Immature natural killer cell (primary cell): Measurements from ENCODE around the gene LRP8. TPM values are rescaled to one million over a fixed set of nuclear protein-coding genes. Genes with fewer than 3 reads are reported as not detected.

Experiments
- DNase-seq, 3 donors: peaks; one replicate each; pipeline ENCODE4 v3.0.0; 2022; ENCODE audit warnings: mixed read lengths in 1 of 3
- H3K27ac Mint-ChIP-seq, 6 donors: one replicate each; pipeline ENCODE4 v1.8.0; 2020; ENCODE audit warnings: mixed read lengths in 6 of 6, mild to moderate bottlenecking in 5 of 6, inconsistent platforms in 4 of 6, moderate library complexity in 3 of 6
- H3K27me3 Mint-ChIP-seq, 3 donors: one replicate each; pipeline ENCODE4 v1.8.0; 2020 to 2021; ENCODE audit warnings: low read depth in 3 of 3, mild to moderate bottlenecking in 3 of 3, mixed read lengths in 3 of 3, moderate library complexity in 3 of 3, inconsistent platforms in 1 of 3
- H3K36me3 Mint-ChIP-seq, 3 donors: one replicate each; pipeline ENCODE4 v1.8.0; 2020; ENCODE audit warnings: mixed read lengths in 3 of 3, inconsistent platforms in 2 of 3, mild to moderate bottlenecking in 2 of 3
- H3K4me1 Mint-ChIP-seq, 2 donors: one replicate each; pipeline ENCODE4 v1.8.0; 2020; ENCODE audit warnings: inconsistent platforms in 2 of 2, mild to moderate bottlenecking in 2 of 2, mixed read lengths in 2 of 2, moderate library complexity in 1 of 2
- H3K4me3 Mint-ChIP-seq, 5 donors: one replicate each; pipeline ENCODE4 v1.8.0; 2020; ENCODE audit warnings: mild to moderate bottlenecking in 5 of 5, mixed read lengths in 5 of 5, inconsistent platforms in 3 of 5, moderate library complexity in 3 of 5
- H3K9me3 Mint-ChIP-seq, 6 donors: one replicate each; pipeline ENCODE4 v1.8.0; 2020; ENCODE audit warnings: mild to moderate bottlenecking in 6 of 6, mixed read lengths in 6 of 6, inconsistent platforms in 4 of 6, moderate library complexity in 3 of 6
- polyA plus RNA-seq, 3 donors: library from polyadenylated mRNA; unstranded; fragments of 300-500 nt; fragmentation: Illumina TruSeq; gene quantifications; one replicate each; pipeline ENCODE4 v1.2.3, GENCODE V29; 2021

Gene LRP8
- polyA plus RNA-seq, 3 donors from 2014 or later = 0.86 to 3.4 (median 1.1) TPM

GRCh38 chr1:53281133-53281532 lies 46.7 kb downstream of the LRP8 start:
- DNase-seq = no peak
- Mint-ChIP-seq H3K9me3 (no peaks in the 10 kb centered on the region), H3K4me3 (no peak overlapping the region), H3K4me1 (peaks cover 4 to 8% of the 10 kb centered on the region in 2 donors), H3K36me3 (peaks cover 3 to 6% (median 3%) of the 10 kb centered on the region in 3 donors), H3K27ac (peak overlapping the region in 1 of 6 donors; percentile 79), H3K27me3 (no peaks in the 10 kb centered on the region)

DNA sequence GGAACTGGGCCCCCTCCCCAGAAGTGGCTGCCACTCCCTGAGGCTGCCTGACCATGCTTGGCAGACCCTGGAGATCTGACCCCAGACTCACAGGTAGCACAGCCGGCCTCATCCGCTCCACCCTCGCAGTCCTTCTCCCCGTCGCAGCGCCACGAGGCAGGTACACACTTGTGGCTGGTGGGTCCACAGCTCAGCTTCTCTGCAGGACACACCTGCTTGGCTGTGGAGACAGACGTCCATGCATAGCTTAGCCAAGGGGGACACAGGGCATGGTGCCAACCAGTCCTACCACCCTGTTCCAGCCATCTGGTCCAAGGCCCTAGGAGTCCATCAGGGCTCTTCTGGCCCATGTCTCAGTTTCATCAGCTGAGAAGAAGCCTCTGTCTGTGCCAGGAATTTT lies 47.4 kb downstream of the LRP8 start:
- Mint-ChIP-seq H3K9me3 (no peaks in the 10 kb centered on the region), H3K27me3 (no peaks in the 10 kb centered on the region), H3K36me3 (peaks cover 3 to 6% (median 3%) of the 10 kb centered on the region in 3 donors), H3K27ac (no peak overlapping the region), H3K4me3 (no peak overlapping the region), H3K4me1 (peaks cover 0 to 2% of the 10 kb centered on the region in 2 donors)
- DNase-seq = no peak

GRCh38 chr1:53279296-53280200 lies 48.3 kb downstream of the LRP8 start:
- H3K36me3 Mint-ChIP-seq = peaks cover 3 to 6% (median 3%) of the 10 kb centered on the region in 3 donors
- no peak overlapping the region for H3K4me3 Mint-ChIP-seq
- no peak overlapping the region for H3K27ac Mint-ChIP-seq

DNA sequence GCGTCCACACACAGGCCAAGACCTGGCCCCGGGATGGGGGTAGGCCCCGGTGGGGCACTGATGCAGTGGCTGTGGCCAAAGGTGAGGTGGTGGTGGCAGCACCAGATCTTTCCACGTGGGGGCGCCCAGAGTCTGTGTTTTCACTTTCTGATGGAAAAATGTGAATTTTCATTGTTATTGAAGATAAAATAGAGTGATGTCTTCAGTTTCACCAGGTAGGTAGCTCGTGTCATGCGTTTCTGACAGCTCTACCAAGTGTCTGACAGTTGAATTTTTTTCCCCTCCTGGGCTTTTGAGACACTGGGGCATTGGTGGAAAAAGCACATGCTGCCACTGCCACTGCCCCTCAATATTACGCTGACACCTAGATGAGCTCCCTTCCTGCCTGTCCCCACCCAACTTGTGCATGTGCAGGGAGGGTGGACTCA lies 49.6 kb downstream of the LRP8 start:
- Mint-ChIP-seq H3K27ac (peak overlapping the region in 1 of 6 donors; percentile 46), H3K4me3 (no peak overlapping the region), H3K27me3 (no peaks in the 10 kb centered on the region), H3K9me3 (no peaks in the 10 kb centered on the region), H3K4me1 (peaks cover 0 to 1% of the 10 kb centered on the region in 2 donors), H3K36me3 (peaks cover 3 to 14% (median 3%) of the 10 kb centered on the region in 3 donors)
- peak; percentile 43 to 65 (median 51) for DNase-seq

More at GRCh38 chr1:53279296-53280200, 48.3 kb downstream of the LRP8 start:
- DNase-seq = no peak
- Mint-ChIP-seq H3K4me1 (peaks cover 0 to 1% of the 10 kb centered on the region in 2 donors), H3K9me3 (no peaks in the 10 kb centered on the region), H3K27me3 (no peaks in the 10 kb centered on the region)

DNA sequence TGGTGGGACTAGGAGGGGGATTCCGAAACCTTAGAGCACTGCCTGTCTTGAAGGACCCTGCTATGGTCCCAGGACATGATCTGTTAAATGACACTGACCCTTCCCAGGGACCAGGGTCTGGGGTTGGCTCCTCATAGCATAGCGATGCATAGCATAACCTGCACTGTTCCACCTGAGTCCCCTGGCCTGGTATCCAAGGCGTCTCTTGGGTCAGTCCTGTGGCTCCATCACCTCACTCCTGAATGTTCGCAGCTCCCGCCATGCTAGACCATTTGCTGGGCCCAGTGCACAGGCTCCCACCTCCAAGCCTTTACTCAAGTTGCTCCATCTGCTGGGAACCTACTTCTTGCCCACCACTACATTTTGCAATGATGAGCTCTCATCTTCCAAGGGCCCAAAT lies 50.5 kb downstream of the LRP8 start:
- H3K4me3 Mint-ChIP-seq = no peak overlapping the region
- H3K27ac Mint-ChIP-seq = no peak overlapping the region
- H3K4me1 Mint-ChIP-seq = peaks cover 0 to 1% of the 10 kb centered on the region in 2 donors

GRCh38 chr1:53276902-53277281 lies 51.0 kb downstream of the LRP8 start:
- no peak overlapping the region for H3K27ac Mint-ChIP-seq
- H3K4me3 Mint-ChIP-seq = no peak overlapping the region
- H3K4me1 Mint-ChIP-seq = peaks cover 0 to 1% of the 10 kb centered on the region in 2 donors
- H3K27me3 Mint-ChIP-seq = no peaks in the 10 kb centered on the region
- peaks cover 3 to 16% (median 6%) of the 10 kb centered on the region in 3 donors for H3K36me3 Mint-ChIP-seq
- H3K9me3 Mint-ChIP-seq = no peaks in the 10 kb centered on the region
- DNase-seq = no peak

More for the DNA sequence above, 50.5 kb downstream of the LRP8 start:
- Mint-ChIP-seq H3K27me3 (no peaks in the 10 kb centered on the region), H3K9me3 (no peaks in the 10 kb centered on the region), H3K36me3 (peaks cover 3 to 16% (median 3%) of the 10 kb centered on the region in 3 donors)
- no peak for DNase-seq

GRCh38 chr1:53276153-53276901 lies 51.5 kb downstream of the LRP8 start:
- no peaks in the 10 kb centered on the region for H3K9me3 Mint-ChIP-seq
- peaks cover 0 to 1% of the 10 kb centered on the region in 2 donors for H3K4me1 Mint-ChIP-seq
- H3K27me3 Mint-ChIP-seq = no peaks in the 10 kb centered on the region
- H3K4me3 Mint-ChIP-seq = no peak overlapping the region
- H3K36me3 Mint-ChIP-seq = peaks cover 3 to 13% (median 6%) of the 10 kb centered on the region in 3 donors
- no peak overlapping the region for H3K27ac Mint-ChIP-seq
- no peak for DNase-seq

- Mint-ChIP-seq H3K36me3 (peaks cover 3 to 13% (median 6%) of the 10 kb centered on the region in 3 donors), H3K9me3 (no peaks in the 10 kb centered on the region), H3K4me3 (no peak overlapping the region), H3K27ac (no peak overlapping the region), H3K4me1 (peaks cover 0 to 1% of the 10 kb centered on the region in 2 donors), H3K27me3 (no peaks in the 10 kb centered on the region)
- no peak for DNase-seq
Observed at GRCh38 chr1:53275566-53275965, 52.3 kb downstream of the LRP8 start.

- Mint-ChIP-seq H3K4me3 (no peak overlapping the region), H3K9me3 (no peaks in the 10 kb centered on the region), H3K4me1 (peaks cover 0 to 1% of the 10 kb centered on the region in 2 donors), H3K36me3 (peaks cover 6 to 13% (median 7%) of the 10 kb centered on the region in 3 donors), H3K27ac (no peak overlapping the region), H3K27me3 (no peaks in the 10 kb centered on the region)
- DNase-seq = no peak
Observed at GRCh38 chr1:53274541-53275185, 53.2 kb downstream of the LRP8 start.

GRCh38 chr1:53274026-53274425 lies 53.8 kb downstream of the LRP8 start:
- no peak overlapping the region for H3K27ac Mint-ChIP-seq
- no peaks in the 10 kb centered on the region for H3K9me3 Mint-ChIP-seq
- H3K4me3 Mint-ChIP-seq = no peak overlapping the region
- H3K27me3 Mint-ChIP-seq = no peaks in the 10 kb centered on the region
- H3K4me1 Mint-ChIP-seq = peaks cover 0 to 1% of the 10 kb centered on the region in 2 donors
- no peak for DNase-seq
- H3K36me3 Mint-ChIP-seq = peaks cover 6 to 13% (median 7%) of the 10 kb centered on the region in 3 donors

- Mint-ChIP-seq H3K9me3 (no peaks in the 10 kb centered on the region), H3K4me1 (peaks cover 0 to 1% of the 10 kb centered on the region in 2 donors), H3K27ac (no peak overlapping the region), H3K4me3 (no peak overlapping the region), H3K36me3 (peaks cover 6 to 13% (median 7%) of the 10 kb centered on the region in 3 donors), H3K27me3 (peaks cover 0 to 2% (median 0%) of the 10 kb centered on the region in 3 donors)
- no peak for DNase-seq
Observed at GRCh38 chr1:53273526-53273925, 54.3 kb downstream of the LRP8 start.

GRCh38 chr1:53272349-53272748 lies 55.5 kb downstream of the LRP8 start:
- Mint-ChIP-seq H3K27ac (no peak overlapping the region), H3K36me3 (peaks cover 3 to 10% (median 4%) of the 10 kb centered on the region in 3 donors), H3K27me3 (peaks cover 0 to 2% (median 0%) of the 10 kb centered on the region in 3 donors)

GRCh38 chr1:53271446-53272090 lies 56.3 kb downstream of the LRP8 start:
- H3K4me1 Mint-ChIP-seq = no peaks in the 10 kb centered on the region
- H3K27ac Mint-ChIP-seq = no peak overlapping the region
- no peak overlapping the region for H3K4me3 Mint-ChIP-seq
- H3K9me3 Mint-ChIP-seq = no peaks in the 10 kb centered on the region
- H3K27me3 Mint-ChIP-seq = peaks cover 0 to 2% (median 0%) of the 10 kb centered on the region in 3 donors
- DNase-seq = no peak
- peaks cover 4 to 13% (median 8%) of the 10 kb centered on the region in 3 donors for H3K36me3 Mint-ChIP-seq

More at GRCh38 chr1:53272349-53272748, 55.5 kb downstream of the LRP8 start:
- DNase-seq = no peak
- H3K4me3 Mint-ChIP-seq = no peak overlapping the region
- no peaks in the 10 kb centered on the region for H3K4me1 Mint-ChIP-seq
- H3K9me3 Mint-ChIP-seq = no peaks in the 10 kb centered on the region
